ENCODE measurements around the gene C2CD2L. TPM values are rescaled to one million over a fixed set of nuclear protein-coding genes. Genes with fewer than 3 reads are reported as not detected.
A peak's percentile ranks its signal among the peaks of the same experiment; 100 is the strongest.

Gene C2CD2L
- total RNA-seq, 2 experiments from 2014 or later, result 14.2 to 17.7 TPM

DNA sequence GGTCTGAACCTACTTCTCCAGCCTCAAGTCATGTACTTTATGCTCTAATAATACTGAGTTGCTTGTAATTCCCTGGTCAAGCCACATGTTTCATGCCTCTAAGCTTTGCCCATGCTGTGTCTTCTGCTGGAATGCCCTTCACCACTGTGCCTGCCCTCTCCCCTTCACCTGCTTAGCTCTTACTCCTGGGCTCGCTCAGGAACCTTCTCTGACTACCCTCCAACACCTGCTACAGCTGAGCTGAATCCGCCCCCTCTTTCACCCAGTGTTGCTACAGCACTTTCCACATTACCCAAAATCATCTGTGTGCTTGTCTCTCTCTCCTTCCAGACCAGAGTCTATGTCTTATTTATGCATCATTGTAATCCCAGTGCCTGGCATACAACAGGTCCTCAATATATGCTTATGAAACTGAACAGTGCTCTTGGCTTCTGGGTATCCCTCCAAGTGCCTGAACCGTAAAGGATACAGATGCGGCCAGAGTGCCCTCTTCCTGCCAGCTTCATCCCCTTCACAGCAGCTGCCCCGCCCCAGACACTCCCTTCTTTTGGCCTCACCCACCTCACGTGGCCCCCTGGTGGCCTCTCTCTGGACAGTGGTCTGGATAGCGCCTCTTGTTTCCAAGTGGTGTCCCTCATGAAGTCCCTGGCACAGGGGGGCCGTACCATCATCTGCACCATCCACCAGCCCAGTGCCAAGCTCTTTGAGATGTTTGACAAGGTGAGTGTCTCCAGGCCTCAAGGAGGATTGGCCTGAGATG, 48.8 kb downstream of the C2CD2L start:
- ATAC-seq, result no peak
- no peak overlapping the region for H3K4me3 Mint-ChIP-seq
- H3K36me3 Mint-ChIP-seq (ENCODE audit: low read depth), result no peaks in the 10 kb centered on the region
- H3K27ac Mint-ChIP-seq, result no peak overlapping the region
- TF ChIP-seq, protein P1, sequence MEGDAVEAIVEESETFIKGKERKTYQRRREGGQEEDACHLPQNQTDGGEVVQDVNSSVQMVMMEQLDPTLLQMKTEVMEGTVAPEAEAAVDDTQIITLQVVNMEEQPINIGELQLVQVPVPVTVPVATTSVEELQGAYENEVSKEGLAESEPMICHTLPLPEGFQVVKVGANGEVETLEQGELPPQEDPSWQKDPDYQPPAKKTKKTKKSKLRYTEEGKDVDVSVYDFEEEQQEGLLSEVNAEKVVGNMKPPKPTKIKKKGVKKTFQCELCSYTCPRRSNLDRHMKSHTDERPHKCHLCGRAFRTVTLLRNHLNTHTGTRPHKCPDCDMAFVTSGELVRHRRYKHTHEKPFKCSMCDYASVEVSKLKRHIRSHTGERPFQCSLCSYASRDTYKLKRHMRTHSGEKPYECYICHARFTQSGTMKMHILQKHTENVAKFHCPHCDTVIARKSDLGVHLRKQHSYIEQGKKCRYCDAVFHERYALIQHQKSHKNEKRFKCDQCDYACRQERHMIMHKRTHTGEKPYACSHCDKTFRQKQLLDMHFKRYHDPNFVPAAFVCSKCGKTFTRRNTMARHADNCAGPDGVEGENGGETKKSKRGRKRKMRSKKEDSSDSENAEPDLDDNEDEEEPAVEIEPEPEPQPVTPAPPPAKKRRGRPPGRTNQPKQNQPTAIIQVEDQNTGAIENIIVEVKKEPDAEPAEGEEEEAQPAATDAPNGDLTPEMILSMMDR (IDR thresholded peaks at IDR 0.05), result no peak
- peaks cover 5% of the 10 kb centered on the region for H3K27me3 Mint-ChIP-seq
- ChIA-PET POLR2A (interaction anchor here (0.5 kb wide), 1 partner anchor 250 kb away, joined by 3 read pairs; no protein-coding TSS in a partner anchor), CTCF (interaction anchor here (0.7 to 1.9 kb wide), 3 partner anchors 8 to 40 kb away, joined by 3 to 7 read pairs (median 3); no protein-coding TSS in a partner anchor)
- H3K4me1 Mint-ChIP-seq (ENCODE audit: low read depth), result no peaks in the 10 kb centered on the region
- DNase-seq, result peak; percentile 34
- H3K9me3 Mint-ChIP-seq, result no peaks in the 10 kb centered on the region
- intact Hi-C loops (cut with micrococcal nuclease), result no loop called here

DNA sequence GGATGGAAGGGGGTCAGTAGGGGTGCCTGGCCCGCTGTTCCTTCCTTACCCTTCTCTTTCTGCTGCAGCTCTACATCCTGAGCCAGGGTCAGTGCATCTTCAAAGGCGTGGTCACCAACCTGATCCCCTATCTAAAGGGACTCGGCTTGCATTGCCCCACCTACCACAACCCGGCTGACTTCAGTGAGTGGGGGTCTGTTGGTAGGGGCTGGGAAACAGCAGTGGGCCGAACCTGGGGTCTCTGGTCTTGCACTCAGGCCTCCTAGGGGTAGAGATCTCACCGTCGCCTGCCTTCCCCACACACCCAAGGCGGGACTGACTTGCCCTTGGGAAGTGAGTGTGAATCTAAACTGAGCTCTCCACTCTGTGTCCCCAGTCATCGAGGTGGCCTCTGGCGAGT, 49.4 kb downstream of the C2CD2L start:
- DNase-seq (no peak), ATAC-seq (no peak)
- Mint-ChIP-seq H3K4me3 (no peak overlapping the region), H3K4me1 (ENCODE audit: low read depth) (no peaks in the 10 kb centered on the region), H3K27me3 (peaks cover 5% of the 10 kb centered on the region), H3K9me3 (no peaks in the 10 kb centered on the region), H3K36me3 (ENCODE audit: low read depth) (no peaks in the 10 kb centered on the region), H3K27ac (no peak overlapping the region)
- CTCF ChIA-PET, result interaction anchor here (0.9 to 1.2 kb wide), 2 partner anchors 21 to 200 kb away, joined by 3 to 4 read pairs; no protein-coding TSS in a partner anchor
- intact Hi-C loops (cut with micrococcal nuclease), result no loop called here
- POLR2A ChIA-PET, result interaction anchor here (0.5 kb wide), 1 partner anchor 250 kb away, joined by 3 read pairs; no protein-coding TSS in a partner anchor
- TF ChIP-seq, protein P1 (IDR thresholded peaks at IDR 0.05), result no peak

DNA sequence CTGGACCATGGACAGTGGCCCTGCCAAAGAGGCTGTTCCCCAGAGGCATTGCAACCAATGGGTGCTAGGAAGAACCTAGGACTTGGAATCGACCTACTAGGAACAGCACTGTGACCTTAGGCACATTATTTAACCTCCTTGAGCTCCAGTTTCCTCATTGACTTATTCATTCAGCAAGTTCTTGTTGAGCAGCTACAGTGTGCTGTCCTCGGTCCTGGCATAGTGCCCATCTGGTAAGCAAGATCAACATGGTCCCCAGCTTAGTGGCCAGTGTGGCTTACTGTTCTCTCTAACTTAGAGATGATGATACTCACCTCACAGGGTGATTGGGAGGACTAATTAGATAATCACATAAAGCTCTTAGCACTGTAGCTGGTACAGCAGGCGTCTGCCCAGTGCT, 49.9 kb downstream of the C2CD2L start:
- Mint-ChIP-seq H3K9me3 (no peaks in the 10 kb centered on the region), H3K27me3 (peaks cover 5% of the 10 kb centered on the region), H3K4me3 (no peak overlapping the region), H3K36me3 (ENCODE audit: low read depth) (no peaks in the 10 kb centered on the region), H3K27ac (no peak overlapping the region), H3K4me1 (ENCODE audit: low read depth) (no peaks in the 10 kb centered on the region)
- CTCF ChIA-PET, result interaction anchor here (0.9 to 1.2 kb wide), 2 partner anchors 20 to 199 kb away, joined by 3 to 4 read pairs; no protein-coding TSS in a partner anchor
- intact Hi-C loops (cut with micrococcal nuclease), result no loop called here
- DNase-seq (no peak), ATAC-seq (no peak)
- POLR2A ChIA-PET, result interaction anchor here (1.2 kb wide), 1 partner anchor 13 kb away, joined by 3 read pairs; no protein-coding TSS in a partner anchor
- TF ChIP-seq, protein P1 (IDR thresholded peaks at IDR 0.05), result no peak

DNA sequence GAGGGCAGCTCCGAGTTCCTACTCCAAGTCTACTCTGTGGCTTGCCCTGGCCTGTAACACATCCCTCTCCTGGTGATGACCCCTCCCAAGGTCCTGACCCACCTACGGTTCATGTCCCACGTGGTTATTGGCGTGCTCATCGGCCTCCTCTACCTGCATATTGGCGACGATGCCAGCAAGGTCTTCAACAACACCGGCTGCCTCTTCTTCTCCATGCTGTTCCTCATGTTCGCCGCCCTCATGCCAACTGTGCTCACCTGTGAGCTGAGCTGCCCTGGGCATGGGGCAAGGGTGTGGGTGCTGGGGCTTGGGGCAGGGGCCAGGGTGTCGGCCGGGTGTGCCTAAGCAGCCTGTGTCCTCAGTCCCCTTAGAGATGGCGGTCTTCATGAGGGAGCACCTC, 51.3 kb downstream of the C2CD2L start:
- ATAC-seq (no peak), DNase-seq (no peak)
- Mint-ChIP-seq H3K36me3 (ENCODE audit: low read depth) (no peaks in the 10 kb centered on the region), H3K27ac (no peak overlapping the region), H3K9me3 (no peaks in the 10 kb centered on the region), H3K4me1 (ENCODE audit: low read depth) (no peaks in the 10 kb centered on the region), H3K27me3 (peaks cover 5% of the 10 kb centered on the region), H3K4me3 (no peak overlapping the region)
- TF ChIP-seq, protein P1 (IDR thresholded peaks at IDR 0.05), result no peak
- intact Hi-C loops (cut with micrococcal nuclease), result no loop called here
- ChIA-PET CTCF (no interaction called here), POLR2A (no interaction called here)

DNA sequence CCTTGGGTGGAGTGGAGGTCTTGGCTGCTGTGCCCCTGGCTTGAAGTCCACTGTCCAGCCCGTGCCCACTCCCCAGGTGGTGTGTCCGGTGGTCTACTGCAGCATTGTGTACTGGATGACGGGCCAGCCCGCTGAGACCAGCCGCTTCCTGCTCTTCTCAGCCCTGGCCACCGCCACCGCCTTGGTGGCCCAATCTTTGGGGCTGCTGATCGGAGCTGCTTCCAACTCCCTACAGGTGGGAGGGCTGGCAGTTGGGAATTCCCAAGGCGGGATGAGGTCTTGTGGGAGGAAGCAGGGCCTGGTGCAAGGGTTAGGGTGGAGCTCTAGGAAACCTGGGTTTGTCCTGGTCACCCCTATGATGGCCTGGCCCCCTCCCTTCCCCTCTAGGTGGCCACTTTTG, 53.0 kb downstream of the C2CD2L start:
- ChIA-PET CTCF (interaction anchor here (1.1 to 1.6 kb wide), 3 partner anchors 9 to 37 kb away, joined by 3 to 5 read pairs (median 4); partner anchors contain the start of gene NLRX1), POLR2A (interaction anchor here (1.0 to 1.2 kb wide), 3 partner anchors 9 to 100 kb away, joined by 3 to 5 read pairs (median 3); no protein-coding TSS in a partner anchor)
- H3K27ac Mint-ChIP-seq, result no peak overlapping the region
- H3K4me3 Mint-ChIP-seq, result no peak overlapping the region
- TF ChIP-seq, protein P1 (IDR thresholded peaks at IDR 0.05), result no peak
- H3K9me3 Mint-ChIP-seq, result no peaks in the 10 kb centered on the region
- no peak for ATAC-seq
- intact Hi-C loops (cut with micrococcal nuclease), result no loop called here
- no peaks in the 10 kb centered on the region for H3K36me3 Mint-ChIP-seq (ENCODE audit: low read depth)
- H3K4me1 Mint-ChIP-seq (ENCODE audit: low read depth), result no peaks in the 10 kb centered on the region
- peaks cover 2% of the 10 kb centered on the region for H3K27me3 Mint-ChIP-seq
- DNase-seq, result no peak

Measured in activated CD8-positive, alpha-beta T cell treated with anti-CD3 and anti-CD28 coated beads for 36 hours (primary cell).